Astrocyte of the spinal cord (primary cell): ENCODE results near the gene PNPLA2.

Experiments
- DNase-seq: peaks from one replicate; pipeline ENCODE4 v3.0.0; 2011; ENCODE audit warnings: low read depth, low spot score
- H3K4me3 ChIP-seq: 2 replicates; pipeline ENCODE4 v1.5.1; 2011; ENCODE audit warnings: low read depth, mild to moderate bottlenecking, low read length, moderate library complexity
- in situ Hi-C: cut with HindIII; loops from 2 replicates; pipeline ENCODE4 v1.10.0; 2017; ENCODE audit warnings: low sequenced_read_pairs
- TF ChIP-seq, protein P1 (sequence below): IDR thresholded peaks from 2 replicates; pipeline ENCODE4 v1.5.1; 2012; ENCODE audit warnings: low read depth, mild to moderate bottlenecking, low read length, inconsistent platforms

Gene PNPLA2

GRCh38 chr11:804599-804964 is 14.1 kb upstream of the PNPLA2 start:
- peak overlapping the region; percentile 57 for H3K4me3 ChIP-seq
- TF ChIP-seq, protein P1, sequence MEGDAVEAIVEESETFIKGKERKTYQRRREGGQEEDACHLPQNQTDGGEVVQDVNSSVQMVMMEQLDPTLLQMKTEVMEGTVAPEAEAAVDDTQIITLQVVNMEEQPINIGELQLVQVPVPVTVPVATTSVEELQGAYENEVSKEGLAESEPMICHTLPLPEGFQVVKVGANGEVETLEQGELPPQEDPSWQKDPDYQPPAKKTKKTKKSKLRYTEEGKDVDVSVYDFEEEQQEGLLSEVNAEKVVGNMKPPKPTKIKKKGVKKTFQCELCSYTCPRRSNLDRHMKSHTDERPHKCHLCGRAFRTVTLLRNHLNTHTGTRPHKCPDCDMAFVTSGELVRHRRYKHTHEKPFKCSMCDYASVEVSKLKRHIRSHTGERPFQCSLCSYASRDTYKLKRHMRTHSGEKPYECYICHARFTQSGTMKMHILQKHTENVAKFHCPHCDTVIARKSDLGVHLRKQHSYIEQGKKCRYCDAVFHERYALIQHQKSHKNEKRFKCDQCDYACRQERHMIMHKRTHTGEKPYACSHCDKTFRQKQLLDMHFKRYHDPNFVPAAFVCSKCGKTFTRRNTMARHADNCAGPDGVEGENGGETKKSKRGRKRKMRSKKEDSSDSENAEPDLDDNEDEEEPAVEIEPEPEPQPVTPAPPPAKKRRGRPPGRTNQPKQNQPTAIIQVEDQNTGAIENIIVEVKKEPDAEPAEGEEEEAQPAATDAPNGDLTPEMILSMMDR = no peak
- in situ Hi-C loops = no loop called here
- DNase-seq = no peak

DNA sequence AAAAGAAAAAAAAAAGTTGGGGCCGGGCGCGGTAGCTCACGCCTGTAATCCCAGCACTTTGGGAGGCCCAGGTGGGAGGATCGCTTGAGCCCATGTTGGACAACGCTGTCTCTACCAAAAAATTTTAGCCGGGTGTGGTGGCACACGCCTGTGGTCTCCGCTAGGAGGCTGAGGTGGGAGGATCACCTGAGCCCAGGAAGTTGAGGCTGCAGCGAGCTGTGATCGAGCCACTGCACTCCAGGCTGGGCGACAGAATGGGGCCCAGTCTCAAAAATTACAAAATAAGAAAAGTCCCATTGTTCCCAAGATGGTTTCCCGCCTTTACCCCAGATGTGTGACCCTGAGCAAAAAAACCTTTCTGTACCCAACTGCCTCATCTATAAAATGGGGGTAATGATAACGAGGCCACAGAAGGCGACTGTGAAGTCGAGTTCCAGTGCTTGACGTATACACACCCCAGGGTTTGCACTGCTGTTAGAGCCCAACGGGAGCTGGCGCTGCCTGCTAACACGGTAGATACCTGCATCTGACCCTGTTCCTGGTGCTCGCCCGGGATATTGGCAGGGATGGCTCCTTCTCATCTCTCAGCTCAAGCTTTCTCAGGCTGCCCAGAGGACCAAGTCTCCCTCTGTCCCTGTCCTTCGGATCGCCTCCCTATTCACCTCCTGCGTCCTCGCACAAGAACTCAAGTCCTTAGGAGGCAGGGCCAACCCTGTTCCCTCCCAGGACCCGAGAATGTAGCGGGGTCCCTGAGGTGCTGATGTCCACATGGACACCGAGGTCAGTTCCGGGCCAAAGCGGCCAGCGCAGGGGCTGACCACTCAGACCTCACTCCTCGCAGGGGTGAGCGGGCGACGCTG is 10.1 kb upstream of the PNPLA2 start:
- peak overlapping the region; percentile 90 for H3K4me3 ChIP-seq
- DNase-seq = no peak
- TF ChIP-seq, protein P1 = no peak
- in situ Hi-C loops = no loop called here

GRCh38 chr11:809287-810039 is 9.3 kb upstream of the PNPLA2 start, which contains the start of gene RPLP2:
RPLP2 (plus strand) TSS chr11:809967; CDS start chr11:810235, 268 bp downstream.
- TF ChIP-seq, protein P1 = no peak
- peak within 1 kb of the TSS; percentile 90 for H3K4me3 ChIP-seq
- in situ Hi-C loops = no loop called here
- DNase-seq = peak; percentile 98

DNA sequence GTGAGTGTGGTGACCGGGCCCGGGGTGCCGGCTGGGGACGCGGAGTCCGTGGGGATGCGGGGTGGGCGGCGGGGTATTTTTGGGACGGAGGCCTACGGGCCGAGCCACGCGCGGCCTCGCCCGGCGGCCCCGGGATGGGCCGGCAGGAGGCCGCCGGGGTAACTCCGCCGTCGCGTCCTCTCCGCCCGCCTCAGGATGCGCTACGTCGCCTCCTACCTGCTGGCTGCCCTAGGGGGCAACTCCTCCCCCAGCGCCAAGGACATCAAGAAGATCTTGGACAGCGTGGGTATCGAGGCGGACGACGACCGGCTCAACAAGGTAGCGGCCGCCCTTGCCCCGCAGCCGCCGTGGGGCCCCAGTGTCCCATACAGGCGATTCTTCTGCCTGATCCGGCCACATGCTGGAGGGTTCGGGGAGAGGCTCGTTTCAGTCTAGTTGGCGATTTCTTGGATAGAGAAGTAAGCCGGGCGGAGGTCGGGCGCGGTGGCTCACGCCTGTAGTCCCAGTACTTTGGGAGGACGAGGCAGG is 8.6 kb upstream of the PNPLA2 start:
- no peak for DNase-seq
- H3K4me3 ChIP-seq = peak overlapping the region; percentile 90
- TF ChIP-seq, protein P1 = no peak
- in situ Hi-C loops = no loop called here

DNA sequence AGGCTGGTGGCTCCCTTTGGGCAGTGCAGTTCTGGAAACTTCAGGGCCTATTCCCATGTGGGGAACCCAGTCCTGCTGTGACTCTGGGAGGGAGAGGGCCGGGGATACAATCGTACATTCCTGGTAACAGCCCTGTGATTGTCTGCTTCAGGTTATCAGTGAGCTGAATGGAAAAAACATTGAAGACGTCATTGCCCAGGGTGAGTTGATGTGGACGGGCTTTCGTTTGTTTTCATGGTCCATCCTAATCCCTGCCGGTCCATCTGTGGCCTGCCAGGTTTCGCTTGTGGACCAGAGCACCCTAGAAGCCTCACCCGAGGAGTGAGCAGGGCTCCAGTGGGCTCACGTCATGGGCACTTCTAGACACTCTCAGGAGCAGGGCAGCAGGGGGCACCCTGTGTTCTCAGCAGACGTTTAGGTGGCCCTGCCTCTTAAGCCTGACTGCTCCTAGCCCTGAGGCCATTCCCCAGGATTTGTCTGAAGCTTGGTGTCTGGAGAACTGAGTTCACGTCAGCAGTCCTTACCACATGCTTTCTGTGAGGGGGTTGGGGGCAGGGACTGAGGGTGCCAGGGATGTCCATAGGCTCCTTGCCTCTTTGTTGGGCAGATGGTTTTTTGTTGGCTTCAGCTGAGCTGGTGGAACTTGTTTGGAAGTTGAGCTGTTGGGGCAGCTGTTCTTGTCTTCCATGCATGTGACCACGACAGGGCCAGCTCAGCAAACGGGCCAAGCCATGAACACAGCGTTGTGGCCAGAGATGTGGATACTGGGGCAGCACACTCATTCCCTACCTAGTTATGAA is 7.1 kb upstream of the PNPLA2 start:
- in situ Hi-C loops = no loop called here
- no peak overlapping the region for H3K4me3 ChIP-seq
- no peak for DNase-seq
- TF ChIP-seq, protein P1 = peak; percentile 15

DNA sequence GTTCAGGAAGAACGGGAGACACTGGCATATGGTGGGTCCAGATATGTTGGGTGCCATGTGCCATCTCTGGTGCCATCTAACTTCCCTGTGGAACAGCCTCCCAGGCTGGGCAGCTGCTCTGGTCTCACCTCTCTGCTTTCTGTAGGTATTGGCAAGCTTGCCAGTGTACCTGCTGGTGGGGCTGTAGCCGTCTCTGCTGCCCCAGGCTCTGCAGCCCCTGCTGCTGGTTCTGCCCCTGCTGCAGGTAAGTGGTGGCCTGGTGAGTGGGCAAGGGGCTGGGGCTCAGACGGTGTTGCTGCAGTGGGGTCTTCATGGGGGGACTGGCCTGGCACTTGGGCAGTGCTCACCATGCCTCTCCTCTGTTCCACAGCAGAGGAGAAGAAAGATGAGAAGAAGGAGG is 6.3 kb upstream of the PNPLA2 start:
- H3K4me3 ChIP-seq = no peak overlapping the region
- in situ Hi-C loops = no loop called here
- TF ChIP-seq, protein P1 = no peak
- no peak for DNase-seq
